22Rv1 (cell line): Measurements from ENCODE around the gene NSD1.

Source experiments
- CTCF ChIP-seq: fragments of 450-650 bp; IDR thresholded peaks from 2 replicates; pipeline ENCODE4 v1.5.1; 2017; ENCODE audit warnings: mild to moderate bottlenecking
- ZFX ChIP-seq: fragments of 450-650 bp; IDR thresholded peaks from 2 replicates; pipeline ENCODE4 v1.6.1; 2017; ENCODE audit warnings: antibody characterized with exemption, borderline replicate concordance

GRCh38 chr5:177188775-177189174, 55.2 kb downstream of the NSD1 start:
- no peak for TF ChIP-seq ZFX
- TF ChIP-seq CTCF: no peak
